K562 (cell line): ENCODE data around the gene NRP2. TPM values are rescaled to one million over a fixed set of nuclear protein-coding genes. Genes with fewer than 3 reads are reported as not detected.

Source experiments
- ATAC-seq: fragments of 200-7000 bp; cut with Tn5 transposase; 3 replicates; pipeline ENCODE4 v1.9.1; 2020; ENCODE audit warnings: moderate library complexity
- BruUV-seq: library from RNA; stranded (reverse); fragments of 400-500 nt; replicated peaks from 2 replicates; lab custom pipeline; 2021; lab: Mats Ljungman, UMichigan
- CTCF ChIA-PET: fragments of 300-600 bp; formaldehyde crosslinking; extraction: SDS; loops from one replicate; lab custom pipeline; 2021; ENCODE audit warnings: low intra/inter-chr PET ratio; lab: Yijun Ruan, JAX
- POLR2A ChIA-PET: fragments of 300-600, 350-650 bp; sonication (Branson Sonifier 250); formaldehyde crosslinking; extraction: SDS; loops from one replicate; lab custom pipeline; 2021; ENCODE audit warnings: antibody characterized with exemption, inconsistent platforms; lab: Yijun Ruan, JAX
- DNase-seq, 4 experiments: peaks; one replicate each; pipeline versions ENCODE4 v3.0.0 to v3.0.0-alpha.2; 2011 to 2018; ENCODE audit warnings: low spot score in 3 of 4, mixed read lengths in 3 of 4; ENCODE audit errors: extremely low read depth in 1 of 4
- FAIRE-seq: peaks from 2 replicates; lab custom pipeline; 2011; peaks lifted over from hg19 to GRCh38; lab: Jason Lieb, UNC
- H2AFZ ChIP-seq: 2 replicates; pipeline ENCODE4 v1.6.0; 2011; ENCODE audit warnings: low read depth, low read length, control low read depth, inconsistent platforms
- H3K27ac ChIP-seq: fragments of 200-600 bp; 3 replicates; pipeline ENCODE4 v1.8.0; 2011; ENCODE audit warnings: low read depth, mild to moderate bottlenecking, control low read depth, inconsistent platforms, low read length, moderate library complexity, mixed read lengths; ENCODE audit errors: extremely low read depth
- H3K27me3 ChIP-seq, 2 experiments: fragments of 300-600 bp in 1 of 2; 2 replicates in 1 of 2; 3 replicates in 1 of 2; pipeline versions ENCODE4 v1.6.0 to v1.8.0; 2011; ENCODE audit warnings: inconsistent platforms in 2 of 2, low read length in 2 of 2, mild to moderate bottlenecking in 1 of 2, mixed read lengths in 1 of 2, moderate library complexity in 1 of 2; ENCODE audit not compliant: control insufficient read depth in 2 of 2, insufficient read depth in 2 of 2
- H3K36me3 ChIP-seq: fragments of 300-600 bp; 3 replicates; pipeline ENCODE4 v1.8.0; 2011; ENCODE audit warnings: mild to moderate bottlenecking, low read length, inconsistent platforms; ENCODE audit not compliant: control insufficient read depth, insufficient read depth
- H3K4me1 ChIP-seq, 2 experiments: fragments of 200-600 bp in 1 of 2; replicated peaks in 1 of 2; 2 replicates in 1 of 2; 3 replicates in 1 of 2; pipeline versions ENCODE4 v1.5.1 to v1.8.0; 2011; ENCODE audit warnings: inconsistent platforms in 2 of 2, low read length in 2 of 2, mild to moderate bottlenecking in 1 of 2, mixed read lengths in 1 of 2, moderate library complexity in 1 of 2; ENCODE audit not compliant: control insufficient read depth in 2 of 2, insufficient read depth in 2 of 2
- H3K4me2 ChIP-seq: 2 replicates; pipeline ENCODE4 v1.6.1; 2011; ENCODE audit warnings: low read length, control low read depth, inconsistent platforms, mixed read lengths; ENCODE audit not compliant: insufficient read depth
- H3K4me3 ChIP-seq: fragments of 200-600 bp; sonication (generic), shearing (Covaris generic); 2 replicates; pipeline ENCODE4 v1.5.1; 2016; ENCODE audit warnings: control low read depth, inconsistent platforms
- H3K79me2 ChIP-seq: fragments of 200-600 bp; 3 replicates; pipeline ENCODE4 v1.8.0; 2011; ENCODE audit warnings: low read length, inconsistent platforms; ENCODE audit not compliant: control insufficient read depth, insufficient read depth
- H3K9ac ChIP-seq, 2 experiments: 2 replicates each; pipeline versions ENCODE4 v1.6.0 to v1.6.1; 2011; ENCODE audit warnings: low read depth in 2 of 2, low read length in 2 of 2, control low read depth in 1 of 2, inconsistent platforms in 1 of 2, mild to moderate bottlenecking in 1 of 2, mixed read lengths in 1 of 2; ENCODE audit not compliant: insufficient read depth in 1 of 2
- H3K9me1 ChIP-seq: one replicate; pipeline ENCODE4 v1.6.0; 2011; ENCODE audit warnings: inconsistent platforms, mild to moderate bottlenecking, low read length, moderate library complexity; ENCODE audit not compliant: control insufficient read depth, insufficient read depth
- H3K9me3 ChIP-seq: replicated peaks from 2 replicates; pipeline ENCODE4 v1.5.1; 2011; ENCODE audit warnings: low read depth, low read length, inconsistent platforms; ENCODE audit not compliant: control insufficient read depth, insufficient read depth
- H4K20me1 ChIP-seq: replicated peaks from 2 replicates; pipeline ENCODE4 v1.6.1; 2011; ENCODE audit warnings: low read length, inconsistent platforms, mixed read lengths; ENCODE audit not compliant: control insufficient read depth, insufficient read depth
- ADNP ChIP-seq: fragments of 200-800 bp; sonication (Bioruptor generic); IDR thresholded peaks from 2 replicates; pipeline ENCODE4 v1.6.1; 2016; ENCODE audit warnings: missing genetic modification characterization, missing compliant biosample characterization
- CREB5 ChIP-seq: fragments of 250-450 bp; sonication (Bioruptor Pico); IDR thresholded peaks from 2 replicates; pipeline ENCODE4 v1.5.0; 2020; ENCODE audit warnings: mild to moderate bottlenecking
- IRF2 ChIP-seq: sonication (generic); formaldehyde crosslinking; IDR thresholded peaks from 2 replicates; pipeline ENCODE4 v1.8.1; 2022; ENCODE audit warnings: mild to moderate bottlenecking, missing genetic modification reagents
- MED1 ChIP-seq: sonication (generic); formaldehyde crosslinking; IDR thresholded peaks from 2 replicates; pipeline ENCODE4 v1.8.1; 2023; ENCODE audit warnings: missing genetic modification reagents, borderline replicate concordance
- ZNF124 ChIP-seq: sonication (generic); formaldehyde crosslinking; IDR thresholded peaks from 2 replicates; pipeline ENCODE4 v1.8.1; 2022; ENCODE audit warnings: missing genetic modification reagents
- ZNF24 ChIP-seq: fragments of 450-650 bp; IDR thresholded peaks from 2 replicates; pipeline ENCODE4 v1.6.1; 2016
- WGBS: fragments of 100-300 bp; shearing (Covaris generic); methylation state at CpG from one replicate; pipeline ENCODE4 v1.1.6; 2016; ENCODE audit warnings: low coverage, mixed read lengths; ENCODE audit not compliant: insufficient coverage; ENCODE audit errors: missing lambda C conversion rate; 5-methylcytosine and 5-hydroxymethylcytosine counted together
- in situ Hi-C: fragments of 300-500 bp; cut with MboI; formaldehyde crosslinking; loops from 4 replicates; pipeline ENCODE4 v1.15.0; 2018; ENCODE audit warnings: inconsistent platforms, mixed read lengths
- intact Hi-C: fragments of 100-400 bp; cut with micrococcal nuclease; formaldehyde crosslinking; loops from 2 replicates; pipeline ENCODE4 v1.14.2; 2022
- polyA plus RNA-seq, 8 experiments: library from polyadenylated mRNA; depleted of rRNA in 4 of 8; stranded (reverse) in 5 of 8; unstranded in 3 of 8; fragments of >200 nt; fragmentation: Nextera tagmentation in 2 of 8; fragmentation: Illumina TruSeq in 1 of 8; extraction: Ambion mirVana in 2 of 8; extraction: Trizol in 1 of 8; gene quantifications; 2 replicates each; pipeline versions ENCODE4 v1.2.1 to v1.2.3, GENCODE V29; 2011 to 2014; ENCODE audit warnings: inconsistent platforms in 1 of 8, missing spikeins in 1 of 8
- total RNA-seq, 7 experiments: library from RNA; depleted of rRNA in 6 of 7; stranded (reverse); fragments of >200 nt in 6 of 7; fragmentation: Illumina TruSeq in 2 of 7; extraction: Trizol in 2 of 7; gene quantifications; 2 replicates each; pipeline versions ENCODE4 v1.2.1 to v1.2.3, GENCODE V29; 2011 to 2021; ENCODE audit warnings: low replicate concordance in 1 of 7
- TF ChIP-seq, protein P1 (sequence below): fragments of 250-450 bp; sonication (Bioruptor Pico); IDR thresholded peaks from 2 replicates; pipeline ENCODE4 v1.9.0; 2021; ENCODE audit warnings: mild to moderate bottlenecking, inconsistent platforms
- TF ChIP-seq, protein P2 (sequence below): fragments of 450-650 bp; formaldehyde crosslinking; IDR thresholded peaks from 2 replicates; pipeline ENCODE4 v1.4.0; 2022; ENCODE audit warnings: mild to moderate bottlenecking, moderate library complexity

NRP2 gene
- total and polyA plus RNA-seq, 9 of the 15 experiments (the other 6 are each of a cell fraction or from before 2014, with no cell fraction given) = 0.05 to 0.31 (median 0.15) TPM; not detected in 5

DNA sequence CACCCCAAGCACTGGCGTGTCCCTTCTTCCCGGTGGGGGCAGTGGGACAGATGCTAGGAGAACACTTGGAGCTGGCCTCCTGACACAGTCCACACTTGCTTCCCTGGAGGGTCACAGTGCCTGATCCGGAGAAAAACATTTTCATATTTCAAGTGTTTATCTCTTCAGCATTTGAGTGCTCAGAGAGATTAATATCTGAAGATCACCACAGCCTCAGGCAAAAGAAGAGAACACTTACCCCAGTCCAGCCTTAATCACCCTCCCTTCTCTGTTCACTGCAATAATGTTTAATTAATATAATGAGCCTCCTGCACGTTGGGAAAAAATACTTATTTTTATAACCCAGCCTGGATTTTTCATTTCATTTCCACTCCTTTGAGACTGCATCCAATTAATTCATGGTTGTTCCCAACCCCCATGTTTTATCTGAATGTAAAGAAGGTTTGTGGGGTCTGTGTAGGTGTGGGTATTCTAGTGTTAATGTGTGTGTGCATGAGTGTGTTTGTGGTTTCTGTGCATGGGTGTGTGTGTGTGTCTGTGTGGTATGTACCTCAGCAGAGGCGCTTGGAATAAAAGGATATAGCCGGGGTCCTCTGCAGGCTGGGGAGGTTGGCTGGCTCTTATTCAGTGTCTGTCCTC lies 72.1 kb downstream of the NRP2 start:
- H3K36me3 ChIP-seq = no peaks in the 10 kb centered on the region
- H3K4me1 ChIP-seq = no peaks in the 10 kb centered on the region
- in situ Hi-C loops = no loop called here
- POLR2A ChIA-PET = no interaction called here
- WGBS = 5% methylated on average over 5 of the region's 6 CpGs
- peaks cover 0 to 22% of the 10 kb centered on the region in 2 experiments; a peak in 4 of 5 replicates for H3K27me3 ChIP-seq
- H2AFZ ChIP-seq = no peak overlapping the region
- CTCF ChIA-PET = no interaction called here
- no peaks in the 10 kb centered on the region for H3K9me3 ChIP-seq
- no peak overlapping the region for H3K9ac ChIP-seq
- no peaks in the 10 kb centered on the region for H3K9me1 ChIP-seq
- H4K20me1 ChIP-seq = no peaks in the 10 kb centered on the region
- no peaks in the 10 kb centered on the region for H3K79me2 ChIP-seq
- no TSS peak for BruUV-seq
- no peak overlapping the region for H3K4me3 ChIP-seq
- TF ChIP-seq ZNF124 (no peak), MED1 (CRISPR knock-in tag) (no peak)
- no peak for FAIRE-seq
- H3K27ac ChIP-seq = no peak overlapping the region
- no peak for DNase-seq
- no peak overlapping the region for H3K4me2 ChIP-seq
- intact Hi-C loops = no loop called here
- ATAC-seq = no peak

DNA sequence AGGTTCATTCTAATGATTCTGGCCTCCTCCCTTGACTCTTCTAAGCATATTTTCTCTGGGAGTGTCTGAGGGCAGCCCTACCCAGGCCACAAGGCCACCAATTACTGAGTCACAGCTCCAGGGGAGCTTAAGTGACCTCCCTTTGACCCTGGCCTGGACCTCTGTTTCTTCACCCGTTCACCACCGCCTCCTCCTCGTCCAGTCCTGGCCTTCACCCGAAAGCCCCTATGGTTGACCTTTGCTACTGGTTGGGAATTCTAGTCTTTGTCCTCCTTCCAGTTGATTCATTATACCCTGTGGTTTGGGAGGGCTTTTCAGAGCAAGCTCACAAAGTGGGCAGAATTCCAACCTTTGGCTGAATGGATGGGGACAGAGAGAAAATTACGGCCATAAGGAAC lies 72.6 kb downstream of the NRP2 start:
- no peak for FAIRE-seq
- POLR2A ChIA-PET = no interaction called here
- Histone ChIP-seq H3K27me3 (peaks cover 0 to 17% of the 10 kb centered on the region in 2 experiments; a peak in 4 of 5 replicates), H4K20me1 (no peaks in the 10 kb centered on the region), H3K4me3 (no peak overlapping the region), H3K9me1 (no peaks in the 10 kb centered on the region), H3K27ac (no peak overlapping the region), H3K9me3 (no peaks in the 10 kb centered on the region), H2AFZ (no peak overlapping the region), H3K79me2 (no peaks in the 10 kb centered on the region), H3K4me1 (no peaks in the 10 kb centered on the region), H3K9ac (no peak overlapping the region), H3K4me2 (no peak overlapping the region), H3K36me3 (no peaks in the 10 kb centered on the region)
- intact Hi-C loops (no loop called here), in situ Hi-C loops (no loop called here)
- no TSS peak for BruUV-seq
- CTCF ChIA-PET = no interaction called here
- DNase-seq = peak; percentile 5 to 19 (median 13)
- no peak for ATAC-seq
- 2% methylated on average over 4 of the region's 5 CpGs for WGBS
- TF ChIP-seq, protein P1, sequence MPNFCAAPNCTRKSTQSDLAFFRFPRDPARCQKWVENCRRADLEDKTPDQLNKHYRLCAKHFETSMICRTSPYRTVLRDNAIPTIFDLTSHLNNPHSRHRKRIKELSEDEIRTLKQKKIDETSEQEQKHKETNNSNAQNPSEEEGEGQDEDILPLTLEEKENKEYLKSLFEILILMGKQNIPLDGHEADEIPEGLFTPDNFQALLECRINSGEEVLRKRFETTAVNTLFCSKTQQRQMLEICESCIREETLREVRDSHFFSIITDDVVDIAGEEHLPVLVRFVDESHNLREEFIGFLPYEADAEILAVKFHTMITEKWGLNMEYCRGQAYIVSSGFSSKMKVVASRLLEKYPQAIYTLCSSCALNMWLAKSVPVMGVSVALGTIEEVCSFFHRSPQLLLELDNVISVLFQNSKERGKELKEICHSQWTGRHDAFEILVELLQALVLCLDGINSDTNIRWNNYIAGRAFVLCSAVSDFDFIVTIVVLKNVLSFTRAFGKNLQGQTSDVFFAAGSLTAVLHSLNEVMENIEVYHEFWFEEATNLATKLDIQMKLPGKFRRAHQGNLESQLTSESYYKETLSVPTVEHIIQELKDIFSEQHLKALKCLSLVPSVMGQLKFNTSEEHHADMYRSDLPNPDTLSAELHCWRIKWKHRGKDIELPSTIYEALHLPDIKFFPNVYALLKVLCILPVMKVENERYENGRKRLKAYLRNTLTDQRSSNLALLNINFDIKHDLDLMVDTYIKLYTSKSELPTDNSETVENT (CRISPR knock-in tag) = no peak
- TF ChIP-seq IRF2 (CRISPR knock-in tag) = no peak
- TF ChIP-seq, protein P2, sequence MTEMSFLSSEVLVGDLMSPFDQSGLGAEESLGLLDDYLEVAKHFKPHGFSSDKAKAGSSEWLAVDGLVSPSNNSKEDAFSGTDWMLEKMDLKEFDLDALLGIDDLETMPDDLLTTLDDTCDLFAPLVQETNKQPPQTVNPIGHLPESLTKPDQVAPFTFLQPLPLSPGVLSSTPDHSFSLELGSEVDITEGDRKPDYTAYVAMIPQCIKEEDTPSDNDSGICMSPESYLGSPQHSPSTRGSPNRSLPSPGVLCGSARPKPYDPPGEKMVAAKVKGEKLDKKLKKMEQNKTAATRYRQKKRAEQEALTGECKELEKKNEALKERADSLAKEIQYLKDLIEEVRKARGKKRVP (CRISPR knock-in tag) = no peak
- no peak for TF ChIP-seq CREB5
- no peak for TF ChIP-seq ADNP (tag)
- TF ChIP-seq ZNF24 = no peak
